Neural cell (in vitro differentiated cells): ENCODE data around the gene UBE2L3. TPM values are rescaled to one million over a fixed set of nuclear protein-coding genes. Genes with fewer than 3 reads are reported as not detected.
"Not testable (repeated sequence)": the region's sequence is repeated elsewhere in the genome, so short reads cannot be mapped to it uniquely, and the experiment has no call there.

Source experiments
- H2AFZ ChIP-seq: fragments of 200-600, 300-800 bp; sonication (generic), shearing (Covaris generic); 2 replicates; pipeline ENCODE4 v1.6.0; 2014; ENCODE audit warnings: low read depth, mild to moderate bottlenecking, antibody characterized with exemption, low read length, moderate library complexity
- H3F3A ChIP-seq: fragments of 200-600 bp; shearing (Covaris generic); 2 replicates; pipeline ENCODE4 v1.6.1; 2016; ENCODE audit warnings: mild to moderate bottlenecking, moderate library complexity, mixed read lengths, antibody characterized with exemption, low read length; ENCODE audit not compliant: insufficient read depth, poor library complexity, severe bottlenecking
- H3K27ac ChIP-seq: fragments of 200-600, 300-800 bp; sonication (generic), shearing (Covaris generic); 2 replicates; pipeline ENCODE4 v1.5.1; 2014; ENCODE audit warnings: mild to moderate bottlenecking, low read length, moderate library complexity
- H3K27me3 ChIP-seq: fragments of 300-800, 200-600 bp; sonication (generic), shearing (Covaris generic); 2 replicates; pipeline ENCODE4 v1.6.0; 2014; ENCODE audit warnings: mild to moderate bottlenecking, low read depth, low read length, moderate library complexity; ENCODE audit not compliant: insufficient read depth
- H3K36me3 ChIP-seq: fragments of 300-800, 200-600 bp; sonication (generic), shearing (Covaris generic); 2 replicates; pipeline ENCODE4 v1.5.1; 2014; ENCODE audit warnings: mild to moderate bottlenecking, antibody characterized with exemption, low read length, moderate library complexity; ENCODE audit not compliant: insufficient read depth
- H3K4me2 ChIP-seq: fragments of 300-800, 200-600 bp; sonication (generic), shearing (Covaris generic); 2 replicates; pipeline ENCODE4 v1.6.0; 2014; ENCODE audit warnings: mild to moderate bottlenecking, low read length
- H3K4me3 ChIP-seq: fragments of 300-800, 200-600 bp; sonication (generic), shearing (Covaris generic); 2 replicates; pipeline ENCODE4 v1.5.1; 2014; ENCODE audit warnings: mild to moderate bottlenecking, low read length, moderate library complexity
- H3K79me2 ChIP-seq: fragments of 200-600 bp; shearing (Covaris generic); replicated peaks from 2 replicates; pipeline ENCODE4 v1.6.0; 2014; ENCODE audit warnings: mild to moderate bottlenecking, low read length, moderate library complexity; ENCODE audit not compliant: insufficient read depth
- H3K9ac ChIP-seq: fragments of 300-800, 200-600 bp; sonication (generic), shearing (Covaris generic); 2 replicates; pipeline ENCODE4 v1.6.1; 2016; ENCODE audit warnings: mild to moderate bottlenecking, low read length, mixed read lengths
- H3K9me2 ChIP-seq: fragments of 200-600 bp; shearing (Covaris generic); 2 replicates; pipeline ENCODE4 v1.6.1; 2016; ENCODE audit warnings: mild to moderate bottlenecking, low read length, mixed read lengths; ENCODE audit not compliant: insufficient read depth
- H3K9me3 ChIP-seq: fragments of 200-600, 300-800 bp; sonication (generic), shearing (Covaris generic); 2 replicates; pipeline ENCODE4 v1.6.1; 2016; ENCODE audit warnings: mild to moderate bottlenecking, mixed run types, low read length, moderate library complexity, mixed read lengths
- H4K20me1 ChIP-seq: fragments of 200-600 bp; shearing (Covaris generic); 2 replicates; pipeline ENCODE4 v1.6.1; 2016; ENCODE audit warnings: mild to moderate bottlenecking, mixed run types; ENCODE audit not compliant: insufficient read depth
- CTCF ChIP-seq: fragments of 450-650 bp; IDR thresholded peaks from 2 replicates; pipeline ENCODE4 v1.5.1; 2014; ENCODE audit warnings: antibody characterized with exemption, mild to moderate bottlenecking, moderate library complexity; ENCODE audit not compliant: poor library complexity, severe bottlenecking
- EP300 ChIP-seq: fragments of 450-650 bp; conservative IDR thresholded peaks from 2 replicates; pipeline ENCODE4 v1.6.1; 2014; ENCODE audit warnings: antibody characterized with exemption, mild to moderate bottlenecking, moderate library complexity; ENCODE audit not compliant: poor library complexity, severe bottlenecking
- EZH2 ChIP-seq: fragments of 200-600, 300-800 bp; shearing (Covaris generic), sonication (generic); IDR thresholded peaks from 2 replicates; pipeline ENCODE4 v1.6.1; 2014; ENCODE audit warnings: antibody characterized with exemption, low read length, borderline replicate concordance, mild to moderate bottlenecking; ENCODE audit not compliant: insufficient read depth, poor library complexity, severe bottlenecking
- MXI1 ChIP-seq: fragments of 450-650 bp; conservative IDR thresholded peaks from 2 replicates; pipeline ENCODE4 v1.6.1; 2014; ENCODE audit warnings: antibody characterized with exemption, mild to moderate bottlenecking; ENCODE audit not compliant: poor library complexity, severe bottlenecking
- POLR2AphosphoS5 ChIP-seq: IDR thresholded peaks from 2 replicates; pipeline ENCODE4 v1.6.1; 2012
- RAD21 ChIP-seq: fragments of 450-650 bp; conservative IDR thresholded peaks from 2 replicates; pipeline ENCODE4 v1.6.1; 2014; ENCODE audit warnings: antibody characterized with exemption, mild to moderate bottlenecking, moderate library complexity
- REST ChIP-seq: IDR thresholded peaks from 2 replicates; pipeline ENCODE4 v1.6.1; 2012; ENCODE audit warnings: borderline replicate concordance
- SMC3 ChIP-seq: fragments of 450-650 bp; conservative IDR thresholded peaks from 2 replicates; pipeline ENCODE4 v1.6.1; 2014; ENCODE audit warnings: antibody characterized with exemption, mild to moderate bottlenecking, moderate library complexity; ENCODE audit not compliant: poor library complexity
- TAF1 ChIP-seq: IDR thresholded peaks from 2 replicates; pipeline ENCODE4 v1.6.1; 2012; ENCODE audit warnings: low read depth
- polyA plus RNA-seq: library from polyadenylated mRNA; depleted of rRNA; stranded (reverse); fragments of >200 nt; gene quantifications from 2 replicates; pipeline ENCODE4 v1.2.3, GENCODE V29; 2014

Gene UBE2L3
- polyA plus RNA-seq, 1 donor from 2014 or later: 49.1 TPM

- Histone ChIP-seq H3K27ac (no peak overlapping the region), H3K79me2 (peaks cover 81% of the 10 kb centered on the region), H3K9ac (no peak overlapping the region), H3K27me3 (no peaks in the 10 kb centered on the region), H3K4me3 (no peak overlapping the region), H4K20me1 (peaks cover 16% of the 10 kb centered on the region), H2AFZ (no peak overlapping the region), H3F3A (no peaks in the 10 kb centered on the region), H3K4me2 (no peak overlapping the region), H3K9me2 (no peaks in the 10 kb centered on the region), H3K9me3 (no peaks in the 10 kb centered on the region), H3K36me3 (no peaks in the 10 kb centered on the region)
- TF ChIP-seq TAF1 (no peak), REST (no peak), RAD21 (no peak), CTCF (no peak), SMC3 (no peak), MXI1 (no peak), EP300 (no peak), POLR2AphosphoS5 (no peak), EZH2 (no peak)
These were observed 6.4 kb downstream of the UBE2L3 start for GRCh38 chr22:21573750-21574494.

GRCh38 chr22:21579474-21579851 lies 11.9 kb downstream of the UBE2L3 start:
- H3K36me3 ChIP-seq: no peaks in the 10 kb centered on the region
- no peak overlapping the region for H3K9ac ChIP-seq
- no peak overlapping the region for H3K27ac ChIP-seq
- no peak for TF ChIP-seq POLR2AphosphoS5
- no peak for TF ChIP-seq EP300
- no peak for TF ChIP-seq REST
- no peak for TF ChIP-seq CTCF
- no peak for TF ChIP-seq SMC3
- no peak for TF ChIP-seq TAF1
- no peak for TF ChIP-seq RAD21
- TF ChIP-seq MXI1: no peak
- no peak for TF ChIP-seq EZH2
- H3K27me3 ChIP-seq: no peaks in the 10 kb centered on the region
- H2AFZ ChIP-seq: no peak overlapping the region
- no peaks in the 10 kb centered on the region for H3K9me3 ChIP-seq
- peaks cover 12% of the 10 kb centered on the region for H4K20me1 ChIP-seq
- H3F3A ChIP-seq: no peaks in the 10 kb centered on the region
- no peak overlapping the region for H3K4me3 ChIP-seq
- H3K4me2 ChIP-seq: no peak overlapping the region
- peaks cover 59% of the 10 kb centered on the region for H3K79me2 ChIP-seq
- H3K9me2 ChIP-seq: no peaks in the 10 kb centered on the region

DNA sequence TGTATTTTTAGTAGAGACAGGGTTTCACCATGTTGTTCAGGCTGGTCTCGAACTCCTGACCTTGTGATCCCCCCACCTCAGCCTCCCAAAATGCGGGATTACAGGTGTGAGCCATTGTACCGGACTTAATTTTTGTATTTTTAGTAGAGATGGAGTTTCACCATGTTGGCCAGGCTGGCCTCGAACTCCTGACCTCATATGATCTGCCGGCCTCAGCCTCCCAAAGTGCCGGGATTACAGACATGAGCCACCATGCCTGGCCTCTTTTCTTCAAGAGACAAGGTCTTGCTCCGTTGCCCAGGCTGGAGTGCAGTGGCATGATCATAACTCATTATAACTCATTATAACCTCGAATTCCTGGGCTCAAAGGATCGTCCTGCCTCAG lies 13.1 kb downstream of the UBE2L3 start:
- not testable (repeated sequence) for H3K4me3 ChIP-seq, H3K4me2 ChIP-seq, H3F3A ChIP-seq, H3K27me3 ChIP-seq, H3K9me3 ChIP-seq, H2AFZ ChIP-seq, H3K9me2 ChIP-seq, H3K27ac ChIP-seq, H3K36me3 ChIP-seq, H3K9ac ChIP-seq
- H3K79me2 ChIP-seq: peaks cover 67% of the 10 kb centered on the region
- H4K20me1 ChIP-seq: peaks cover 12% of the 10 kb centered on the region
